Activated T-helper 9 cell treated with anti-CD3 and anti-CD28 coated beads, Interleukin-2, amount 50 U/mL, for 16 hours (primary cell): ENCODE measurements around the gene YWHAB.

Experiments
- DNase-seq: peaks from one replicate; pipeline ENCODE4 v3.0.0-alpha.2; 2020; ENCODE audit warnings: low read depth

YWHAB gene

GRCh38 chr20:44952731-44953130 is 67.2 kb downstream of the YWHAB start:
- DNase-seq, result no peak

GRCh38 chr20:44954211-44954610 is 68.7 kb downstream of the YWHAB start:
- no peak for DNase-seq

GRCh38 chr20:44955270-44955669 is 69.8 kb downstream of the YWHAB start:
- no peak for DNase-seq

- no peak for DNase-seq
Measured at GRCh38 chr20:44956410-44956809, 70.9 kb downstream of the YWHAB start.
